PC-3 (cell line): ENCODE data around the gene BICRAL.

ENCODE experiments used
- EZH2 ChIP-seq: fragments of 300-600 bp; sonication (generic); IDR thresholded peaks from one replicate; pipeline ENCODE4 v1.6.1; 2017; ENCODE audit warnings: antibody characterized with exemption, mild to moderate bottlenecking, low read length; ENCODE audit not compliant: unreplicated experiment
- EZH2phosphoT487 ChIP-seq: fragments of 300-600 bp; sonication (generic); IDR thresholded peaks from 2 replicates; pipeline ENCODE4 v1.6.1; 2018; ENCODE audit warnings: mild to moderate bottlenecking, antibody characterized with exemption, low read length, borderline replicate concordance
- TF ChIP-seq, protein P1 (sequence below): fragments of 300-600 bp; sonication (generic); conservative IDR thresholded peaks from 2 replicates; pipeline ENCODE4 v1.5.1; 2017; ENCODE audit warnings: antibody characterized with exemption, low read depth, mild to moderate bottlenecking, low read length

- TF ChIP-seq, protein P1, sequence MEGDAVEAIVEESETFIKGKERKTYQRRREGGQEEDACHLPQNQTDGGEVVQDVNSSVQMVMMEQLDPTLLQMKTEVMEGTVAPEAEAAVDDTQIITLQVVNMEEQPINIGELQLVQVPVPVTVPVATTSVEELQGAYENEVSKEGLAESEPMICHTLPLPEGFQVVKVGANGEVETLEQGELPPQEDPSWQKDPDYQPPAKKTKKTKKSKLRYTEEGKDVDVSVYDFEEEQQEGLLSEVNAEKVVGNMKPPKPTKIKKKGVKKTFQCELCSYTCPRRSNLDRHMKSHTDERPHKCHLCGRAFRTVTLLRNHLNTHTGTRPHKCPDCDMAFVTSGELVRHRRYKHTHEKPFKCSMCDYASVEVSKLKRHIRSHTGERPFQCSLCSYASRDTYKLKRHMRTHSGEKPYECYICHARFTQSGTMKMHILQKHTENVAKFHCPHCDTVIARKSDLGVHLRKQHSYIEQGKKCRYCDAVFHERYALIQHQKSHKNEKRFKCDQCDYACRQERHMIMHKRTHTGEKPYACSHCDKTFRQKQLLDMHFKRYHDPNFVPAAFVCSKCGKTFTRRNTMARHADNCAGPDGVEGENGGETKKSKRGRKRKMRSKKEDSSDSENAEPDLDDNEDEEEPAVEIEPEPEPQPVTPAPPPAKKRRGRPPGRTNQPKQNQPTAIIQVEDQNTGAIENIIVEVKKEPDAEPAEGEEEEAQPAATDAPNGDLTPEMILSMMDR = no peak
- no peak for TF ChIP-seq EZH2
- no peak for TF ChIP-seq EZH2phosphoT487
These were observed 1.5 kb downstream of the BICRAL start for GRCh38 chr6:42783177-42783875.
